Esophagus muscularis mucosa (tissue), 4 donors: ENCODE data around the gene ANKRD22. TPM values are rescaled to one million over a fixed set of nuclear protein-coding genes. Genes with fewer than 3 reads are reported as not detected.

ENCODE experiments used
- total RNA-seq, 4 donors: library from RNA; depleted of rRNA; stranded (reverse); fragments of >200 nt; gene quantifications; one replicate each; pipeline versions ENCODE4 v1.1.0 to v1.2.1, GENCODE V29; 2016

ANKRD22 gene
- total RNA-seq, 4 donors from 2014 or later, result not detected

Other genes with a start within 250 kb of the ANKRD22 start
- not detected for gene LIPF, start 187.4 kb downstream of the ANKRD22 start, total RNA-seq
- not detected for gene LIPK, start 145.6 kb downstream of the ANKRD22 start, total RNA-seq
- gene LIPN, start 91.8 kb downstream of the ANKRD22 start, total RNA-seq, result under 1 TPM in 1 of 4 donors, not detected in 3; 0.33 TPM
- gene LIPM, start 49.1 kb downstream of the ANKRD22 start, total RNA-seq, result not detected
- gene STAMBPL1, start 28.4 kb upstream of the ANKRD22 start, total RNA-seq, result 10 to 100 TPM in 3 of 4 donors, 1 to 10 TPM in 1; 8.6 to 27.4 (median 14.7) TPM
- 1,000 to 10,000 TPM; 6,391 to 8,723 (median 8,539) TPM for gene ACTA2, start 100.9 kb upstream of the ANKRD22 start, total RNA-seq
- gene FAS, start 139.0 kb upstream of the ANKRD22 start, total RNA-seq, result 10 to 100 TPM; 16.6 to 27.5 (median 18.7) TPM